HUES48 (cell line): ENCODE data around the gene SYCP2.
"Not testable (repeated sequence)": the region's sequence is repeated elsewhere in the genome, so short reads cannot be mapped to it uniquely, and the experiment has no call there.

Experiments used
- H3K27ac ChIP-seq: one replicate; pipeline ENCODE4 v1.7.0; 2013; ENCODE audit warnings: low read depth, low read length, inconsistent platforms
- H3K27me3 ChIP-seq: 2 replicates; pipeline ENCODE4 v1.6.1; 2013; ENCODE audit warnings: mild to moderate bottlenecking, low read length; ENCODE audit not compliant: control insufficient read depth, insufficient read depth
- H3K36me3 ChIP-seq: 2 replicates; pipeline ENCODE4 v1.6.1; 2013; ENCODE audit warnings: low read length; ENCODE audit not compliant: control insufficient read depth, insufficient read depth
- H3K4me1 ChIP-seq: 2 replicates; pipeline ENCODE4 v1.6.1; 2013; ENCODE audit warnings: mild to moderate bottlenecking, low read length; ENCODE audit not compliant: control insufficient read depth, insufficient read depth
- H3K4me3 ChIP-seq: 2 replicates; pipeline ENCODE4 v1.5.1; 2013; ENCODE audit warnings: mild to moderate bottlenecking, low read depth, low read length
- H3K9ac ChIP-seq: 2 replicates; pipeline ENCODE4 v1.6.1; 2013; ENCODE audit warnings: mild to moderate bottlenecking, low read depth, low read length, moderate library complexity
- H3K9me3 ChIP-seq: 2 replicates; pipeline ENCODE4 v1.6.1; 2013; ENCODE audit warnings: low read length; ENCODE audit not compliant: control insufficient read depth, insufficient read depth

SYCP2 gene

GRCh38 chr20:59858425-59858824 lies 75.0 kb downstream of the SYCP2 start:
- Histone ChIP-seq H3K4me1 (no peaks in the 10 kb centered on the region), H3K27me3 (peaks cover 5% of the 10 kb centered on the region; the same call in 1 of the 2 replicates), H3K9ac (no peak overlapping the region), H3K36me3 (no peaks in the 10 kb centered on the region), H3K9me3 (0 out of 2 replicates have a peak, but pooled peaks cover 5% of the 10 kb centered on the region), H3K27ac (no peak overlapping the region), H3K4me3 (no peak overlapping the region)

- no peaks in the 10 kb centered on the region for H3K36me3 ChIP-seq
- 0 out of 2 replicates have a peak, but pooled peaks cover 5% of the 10 kb centered on the region for H3K9me3 ChIP-seq
- no peak overlapping the region for H3K4me3 ChIP-seq
- no peak overlapping the region for H3K9ac ChIP-seq
- peaks cover 4% of the 10 kb centered on the region; the same call in 1 of the 2 replicates for H3K27me3 ChIP-seq
- no peaks in the 10 kb centered on the region for H3K4me1 ChIP-seq
- no peak overlapping the region for H3K27ac ChIP-seq
Observed at GRCh38 chr20:59857966-59858365, 75.5 kb downstream of the SYCP2 start.

GRCh38 chr20:59856941-59857340 lies 76.5 kb downstream of the SYCP2 start:
- H3K27ac ChIP-seq, H3K9ac ChIP-seq, H3K36me3 ChIP-seq, H3K9me3 ChIP-seq, H3K4me1 ChIP-seq, H3K4me3 ChIP-seq, H3K27me3 ChIP-seq: not testable (repeated sequence)

- not testable (repeated sequence) for H3K9me3 ChIP-seq, H3K4me1 ChIP-seq, H3K4me3 ChIP-seq, H3K27ac ChIP-seq, H3K27me3 ChIP-seq, H3K9ac ChIP-seq, H3K36me3 ChIP-seq
Observed at GRCh38 chr20:59856526-59856925, 76.9 kb downstream of the SYCP2 start.

GRCh38 chr20:59850018-59850641 lies 83.3 kb downstream of the SYCP2 start:
- Histone ChIP-seq H3K36me3 (no peaks in the 10 kb centered on the region), H3K4me1 (no peaks in the 10 kb centered on the region), H3K27me3 (no peaks in the 10 kb centered on the region), H3K9ac (no peak overlapping the region), H3K4me3 (no peak overlapping the region), H3K27ac (no peak overlapping the region), H3K9me3 (no peaks in the 10 kb centered on the region)

- no peaks in the 10 kb centered on the region for H3K36me3 ChIP-seq
- H3K9ac ChIP-seq, result no peak overlapping the region
- H3K27ac ChIP-seq, result no peak overlapping the region
- H3K4me1 ChIP-seq, result no peaks in the 10 kb centered on the region
- H3K4me3 ChIP-seq, result no peak overlapping the region
- H3K9me3 ChIP-seq, result no peaks in the 10 kb centered on the region
- H3K27me3 ChIP-seq, result 0 out of 2 replicates have a peak, but pooled peaks cover 3% of the 10 kb centered on the region
Observed at GRCh38 chr20:59848182-59848581, 85.3 kb downstream of the SYCP2 start.

- Histone ChIP-seq H3K4me1 (no peaks in the 10 kb centered on the region), H3K4me3 (no peak overlapping the region), H3K27ac (no peak overlapping the region), H3K9ac (no peak overlapping the region), H3K9me3 (no peaks in the 10 kb centered on the region), H3K36me3 (no peaks in the 10 kb centered on the region), H3K27me3 (peaks cover 10% of the 10 kb centered on the region; the same call in 1 of the 2 replicates)
Observed at GRCh38 chr20:59845472-59845871, 88.0 kb downstream of the SYCP2 start.

GRCh38 chr20:59839400-59839799 lies 94.0 kb downstream of the SYCP2 start:
- H3K27me3 ChIP-seq, result peaks cover 20% of the 10 kb centered on the region
- H3K27ac ChIP-seq, result no peak overlapping the region
- H3K36me3 ChIP-seq, result no peaks in the 10 kb centered on the region

GRCh38 chr20:59837623-59838394 lies 95.6 kb downstream of the SYCP2 start:
- no peaks in the 10 kb centered on the region for H3K9me3 ChIP-seq
- H3K27me3 ChIP-seq, result peaks cover 19% of the 10 kb centered on the region
- H3K36me3 ChIP-seq, result no peaks in the 10 kb centered on the region
- no peak overlapping the region for H3K27ac ChIP-seq
- no peak overlapping the region for H3K4me3 ChIP-seq
- H3K4me1 ChIP-seq, result peaks cover 12% of the 10 kb centered on the region
- H3K9ac ChIP-seq, result no peak overlapping the region

More at GRCh38 chr20:59839400-59839799, 94.0 kb downstream of the SYCP2 start:
- Histone ChIP-seq H3K9me3 (no peaks in the 10 kb centered on the region), H3K9ac (no peak overlapping the region), H3K4me1 (peaks cover 12% of the 10 kb centered on the region), H3K4me3 (no peak overlapping the region)

- H3K9me3 ChIP-seq, result no peaks in the 10 kb centered on the region
- H3K27ac ChIP-seq, result no peak overlapping the region
- H3K27me3 ChIP-seq, result peaks cover 13% of the 10 kb centered on the region; the same call in 1 of the 2 replicates
- peaks cover 12% of the 10 kb centered on the region for H3K4me1 ChIP-seq
- H3K4me3 ChIP-seq, result no peak overlapping the region
- no peak overlapping the region for H3K9ac ChIP-seq
- H3K36me3 ChIP-seq, result no peaks in the 10 kb centered on the region
Observed at GRCh38 chr20:59836767-59837166, 96.7 kb downstream of the SYCP2 start.
